Calu3 (cell line): ENCODE results near the gene OPCML. TPM values are rescaled to one million over a fixed set of nuclear protein-coding genes. Genes with fewer than 3 reads are reported as not detected.

Experiments
- BruUV-seq: library from RNA; stranded (reverse); fragments of 400-500 nt; replicated peaks from 2 replicates; lab custom pipeline; 2021; lab: Mats Ljungman, UMichigan
- CTCF ChIA-PET: fragments of 300-600 bp; sonication (Branson Sonifier 250); formaldehyde crosslinking; loops from one replicate; lab custom pipeline; 2022; ENCODE audit warnings: antibody characterized with exemption; lab: Charles Lee
- DNase-seq: peaks from one replicate; pipeline ENCODE4 v3.0.0; 2022
- H3K27ac Mint-ChIP-seq: one replicate; pipeline ENCODE4 v1.8.0; 2022; ENCODE audit warnings: mixed read lengths; ENCODE audit not compliant: unreplicated experiment
- H3K27me3 Mint-ChIP-seq: one replicate; pipeline ENCODE4 v1.8.0; 2022; ENCODE audit warnings: mixed read lengths; ENCODE audit not compliant: unreplicated experiment
- H3K36me3 Mint-ChIP-seq: one replicate; pipeline ENCODE4 v1.8.0; 2022; ENCODE audit warnings: mild to moderate bottlenecking, moderate library complexity, mixed read lengths; ENCODE audit not compliant: insufficient read depth, unreplicated experiment
- H3K4me1 Mint-ChIP-seq: one replicate; pipeline ENCODE4 v1.8.0; 2022; ENCODE audit warnings: mild to moderate bottlenecking, low read depth, mixed read lengths; ENCODE audit not compliant: unreplicated experiment
- H3K4me3 Mint-ChIP-seq: one replicate; pipeline ENCODE4 v1.8.0; 2022; ENCODE audit warnings: mild to moderate bottlenecking, low read depth, moderate library complexity, mixed read lengths; ENCODE audit not compliant: unreplicated experiment
- H3K9me3 Mint-ChIP-seq: one replicate; pipeline ENCODE4 v1.8.0; 2022; ENCODE audit warnings: low read depth, mixed read lengths; ENCODE audit not compliant: unreplicated experiment
- CTCF ChIP-seq: fragments of 200-600 bp; IDR thresholded peaks from one replicate; pipeline ENCODE4 v1.8.0; 2022; ENCODE audit warnings: antibody characterized with exemption; ENCODE audit not compliant: unreplicated experiment
- intact Hi-C: fragments of 100-400 bp; cut with micrococcal nuclease; formaldehyde crosslinking; loops from one replicate; pipeline ENCODE4 v1.10.0; 2022; ENCODE audit not compliant: unreplicated experiment
- total RNA-seq: library from RNA; stranded (reverse); gene quantifications from 2 replicates; pipeline ENCODE4 v1.2.3, GENCODE V29; 2022

OPCML gene
- total RNA-seq, 1 experiment from 2014 or later, result not detected

DNA sequence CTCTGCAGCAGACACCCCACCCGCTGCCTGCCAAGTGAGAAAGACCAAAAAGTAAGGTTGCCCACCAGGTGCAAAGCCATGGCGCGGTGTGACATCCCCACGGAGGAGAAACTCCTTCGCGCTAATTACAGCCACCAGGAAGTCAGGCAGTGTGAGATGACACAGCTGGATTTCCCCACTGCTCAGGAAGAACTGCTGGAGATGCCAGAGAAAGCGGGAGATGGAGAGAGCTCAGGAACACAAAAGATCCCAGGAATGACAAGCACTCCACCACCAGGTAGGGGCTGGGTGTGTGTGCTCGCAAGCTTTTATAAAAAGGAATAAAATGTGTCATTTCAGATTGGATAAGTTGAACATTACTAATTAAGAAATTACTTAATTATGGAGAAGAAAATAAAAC lies 292.7 kb downstream of the OPCML start:
- DNase-seq, result no peak
- no peak for TF ChIP-seq CTCF
- no peaks in the 10 kb centered on the region for H3K27me3 Mint-ChIP-seq
- no peaks in the 10 kb centered on the region for H3K36me3 Mint-ChIP-seq
- peaks cover 20% of the 10 kb centered on the region for H3K9me3 Mint-ChIP-seq
- no peak overlapping the region for H3K27ac Mint-ChIP-seq
- CTCF ChIA-PET, result no interaction called here
- no TSS peak for BruUV-seq
- no peaks in the 10 kb centered on the region for H3K4me1 Mint-ChIP-seq
- no peak overlapping the region for H3K4me3 Mint-ChIP-seq
- intact Hi-C loops, result no loop called here

DNA sequence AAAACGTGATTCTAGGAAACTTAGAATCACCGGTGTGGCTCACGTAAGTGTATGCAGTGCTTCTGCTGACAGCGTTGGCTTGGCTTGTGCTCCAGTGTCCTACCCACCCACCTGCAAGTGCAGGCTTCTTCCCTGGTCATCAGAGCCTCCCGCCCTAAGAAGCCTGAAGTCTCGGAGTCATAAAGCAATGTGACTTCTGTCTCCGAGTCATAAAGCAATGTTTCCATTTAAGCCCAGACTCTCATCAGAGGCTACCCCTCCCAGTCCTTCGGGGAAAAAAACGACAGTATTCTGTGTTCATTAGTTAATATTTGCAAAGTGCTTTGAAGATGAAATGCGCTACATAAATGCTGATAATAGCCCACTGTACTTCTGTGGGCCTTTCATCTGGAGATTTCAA lies 293.8 kb downstream of the OPCML start:
- intact Hi-C loops, result no loop called here
- DNase-seq, result no peak
- CTCF ChIA-PET, result no interaction called here
- TF ChIP-seq CTCF, result no peak
- Mint-ChIP-seq H3K36me3 (no peaks in the 10 kb centered on the region), H3K9me3 (peaks cover 24% of the 10 kb centered on the region), H3K27ac (no peak overlapping the region), H3K4me1 (no peaks in the 10 kb centered on the region), H3K27me3 (no peaks in the 10 kb centered on the region), H3K4me3 (no peak overlapping the region)
- BruUV-seq, result no TSS peak

- no TSS peak for BruUV-seq
- no peaks in the 10 kb centered on the region for H3K27me3 Mint-ChIP-seq
- no peak overlapping the region for H3K4me3 Mint-ChIP-seq
- CTCF ChIA-PET, result no interaction called here
- H3K4me1 Mint-ChIP-seq, result no peaks in the 10 kb centered on the region
- H3K9me3 Mint-ChIP-seq, result peaks cover 24% of the 10 kb centered on the region
- H3K27ac Mint-ChIP-seq, result no peak overlapping the region
- DNase-seq, result no peak
- H3K36me3 Mint-ChIP-seq, result no peaks in the 10 kb centered on the region
- intact Hi-C loops, result no loop called here
- TF ChIP-seq CTCF, result no peak
Measured at GRCh38 chr11:133238027-133238426, 294.3 kb downstream of the OPCML start.

DNA sequence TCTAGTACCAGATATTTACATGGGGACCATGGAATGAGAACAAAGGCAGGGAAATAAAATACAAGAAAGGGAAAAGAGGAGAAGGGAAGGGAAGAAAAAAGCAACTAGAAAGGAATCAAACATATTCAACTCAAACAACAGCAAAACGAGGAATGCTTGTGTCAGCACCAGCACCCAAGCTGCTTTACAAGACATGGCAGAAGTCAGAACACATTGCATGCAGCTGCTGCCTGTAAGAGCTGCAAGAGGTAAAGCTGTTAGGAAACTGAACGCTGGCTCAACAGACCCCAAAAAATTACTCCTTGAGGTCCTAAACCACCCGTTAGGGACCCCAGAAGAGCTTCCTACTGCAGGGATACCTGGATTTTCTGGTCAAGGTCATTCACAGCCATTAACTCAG lies 296.9 kb downstream of the OPCML start:
- intact Hi-C loops, result no loop called here
- no peak for TF ChIP-seq CTCF
- H3K36me3 Mint-ChIP-seq, result no peaks in the 10 kb centered on the region
- no peak overlapping the region for H3K4me3 Mint-ChIP-seq
- H3K27ac Mint-ChIP-seq, result no peak overlapping the region
- no peaks in the 10 kb centered on the region for H3K4me1 Mint-ChIP-seq
- CTCF ChIA-PET, result no interaction called here
- BruUV-seq, result no TSS peak
- no peak for DNase-seq
- H3K27me3 Mint-ChIP-seq, result no peaks in the 10 kb centered on the region
- H3K9me3 Mint-ChIP-seq, result peaks cover 21% of the 10 kb centered on the region
